ENCODE results near the gene PRDX4. TPM values are rescaled to one million over a fixed set of nuclear protein-coding genes. Genes with fewer than 3 reads are reported as not detected.
"Not testable (repeated sequence)": the region's sequence is repeated elsewhere in the genome, so short reads cannot be mapped to it uniquely, and the experiment has no call there.

PRDX4 gene
- total RNA-seq, 1 donor from 2014 or later: 149 TPM

DNA sequence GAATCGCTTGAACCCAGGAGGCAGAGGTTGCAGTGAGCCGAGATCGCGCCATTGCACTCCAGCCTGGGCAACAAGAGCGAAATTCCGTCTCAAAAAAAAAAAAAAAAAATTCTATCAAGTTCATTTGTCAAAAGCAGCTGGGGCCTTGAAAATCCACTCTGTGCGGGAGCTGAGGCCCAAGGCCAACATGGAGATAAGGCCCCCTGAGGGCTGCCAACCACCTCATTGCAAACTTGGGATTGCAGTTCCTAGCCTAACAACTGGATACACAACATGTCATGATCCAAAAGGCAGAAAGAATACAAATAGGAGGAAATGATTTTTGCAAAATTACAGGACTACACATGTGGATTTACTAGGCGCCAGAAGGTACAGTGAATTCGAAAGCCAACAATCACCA is 22.5 kb upstream of the PRDX4 start:
- H3K27me3 Mint-ChIP-seq (ENCODE audit: insufficient read depth, low read depth): no peaks in the 10 kb centered on the region
- Histone ChIP-seq H3F3A (ENCODE audit: low read depth) (no peaks in the 10 kb centered on the region), H3K4me1 (no peaks in the 10 kb centered on the region), H3K79me2 (ENCODE audit: low read depth) (no peaks in the 10 kb centered on the region), H3K9me3 (ENCODE audit: low read depth) (no peaks in the 10 kb centered on the region), H3K4me3 (no peak overlapping the region), H3K4me2 (no peak overlapping the region), H3K27ac (no peak overlapping the region), H2AFZ (replicated peaks) (no peak overlapping the region), H3K27me3 (no peaks in the 10 kb centered on the region), H4K20me1 (ENCODE audit: low read depth) (no peaks in the 10 kb centered on the region), H3K9ac (no peak overlapping the region), H3K36me3 (no peaks in the 10 kb centered on the region)
- no peak overlapping the region for H3K27ac Mint-ChIP-seq
- no peak for DNase-seq (ENCODE audit: low spot score)
- no peaks in the 10 kb centered on the region for H3K36me3 Mint-ChIP-seq
- TF ChIP-seq, protein P1, sequence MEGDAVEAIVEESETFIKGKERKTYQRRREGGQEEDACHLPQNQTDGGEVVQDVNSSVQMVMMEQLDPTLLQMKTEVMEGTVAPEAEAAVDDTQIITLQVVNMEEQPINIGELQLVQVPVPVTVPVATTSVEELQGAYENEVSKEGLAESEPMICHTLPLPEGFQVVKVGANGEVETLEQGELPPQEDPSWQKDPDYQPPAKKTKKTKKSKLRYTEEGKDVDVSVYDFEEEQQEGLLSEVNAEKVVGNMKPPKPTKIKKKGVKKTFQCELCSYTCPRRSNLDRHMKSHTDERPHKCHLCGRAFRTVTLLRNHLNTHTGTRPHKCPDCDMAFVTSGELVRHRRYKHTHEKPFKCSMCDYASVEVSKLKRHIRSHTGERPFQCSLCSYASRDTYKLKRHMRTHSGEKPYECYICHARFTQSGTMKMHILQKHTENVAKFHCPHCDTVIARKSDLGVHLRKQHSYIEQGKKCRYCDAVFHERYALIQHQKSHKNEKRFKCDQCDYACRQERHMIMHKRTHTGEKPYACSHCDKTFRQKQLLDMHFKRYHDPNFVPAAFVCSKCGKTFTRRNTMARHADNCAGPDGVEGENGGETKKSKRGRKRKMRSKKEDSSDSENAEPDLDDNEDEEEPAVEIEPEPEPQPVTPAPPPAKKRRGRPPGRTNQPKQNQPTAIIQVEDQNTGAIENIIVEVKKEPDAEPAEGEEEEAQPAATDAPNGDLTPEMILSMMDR (IDR thresholded peaks at IDR 0.05): no peak
- no peak for TF ChIP-seq EZH2phosphoT487 (IDR thresholded peaks at IDR 0.05)
- no peaks in the 10 kb centered on the region for H3K4me1 Mint-ChIP-seq
- H3K9me3 Mint-ChIP-seq: peaks cover 13% of the 10 kb centered on the region
- H3K4me3 Mint-ChIP-seq: no peak overlapping the region

DNA sequence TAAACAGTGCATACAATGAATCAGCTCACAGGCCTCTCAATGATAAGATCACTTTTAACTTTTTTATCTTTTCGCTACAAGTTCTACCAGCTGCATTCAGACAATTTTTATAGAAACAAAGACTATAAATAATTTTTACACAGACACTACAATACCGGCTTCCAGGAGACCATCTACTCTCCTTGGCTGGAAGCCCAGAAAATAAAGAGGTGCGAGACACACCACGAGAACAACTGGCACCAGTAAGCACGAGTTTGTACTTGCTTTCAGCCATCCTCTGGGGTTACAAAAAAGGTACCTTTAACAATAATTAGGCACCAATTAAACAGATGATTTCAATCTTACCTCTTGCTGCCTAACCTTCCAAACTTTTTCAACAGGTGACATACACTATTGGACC is 11.2 kb upstream of the PRDX4 start:
- H3F3A ChIP-seq (ENCODE audit: low read depth): no peaks in the 10 kb centered on the region
- no peak for DNase-seq (ENCODE audit: low spot score)
- H3K4me1 ChIP-seq: no peaks in the 10 kb centered on the region
- no peaks in the 10 kb centered on the region for H3K9me3 ChIP-seq (ENCODE audit: low read depth)
- H3K9ac ChIP-seq: no peak overlapping the region
- TF ChIP-seq, protein P1 (IDR thresholded peaks at IDR 0.05): no peak
- TF ChIP-seq EZH2 (IDR thresholded peaks at IDR 0.05) (no peak), EZH2phosphoT487 (IDR thresholded peaks at IDR 0.05) (no peak)
- no peaks in the 10 kb centered on the region for H3K36me3 ChIP-seq
- H3K4me3 Mint-ChIP-seq: no peak overlapping the region
- H3K27me3 ChIP-seq: no peaks in the 10 kb centered on the region
- H3K36me3 Mint-ChIP-seq: no peaks in the 10 kb centered on the region
- H3K9me3 Mint-ChIP-seq: no peaks in the 10 kb centered on the region
- no peak overlapping the region for H2AFZ ChIP-seq (replicated peaks)
- H3K4me2 ChIP-seq: no peak overlapping the region
- H3K27me3 Mint-ChIP-seq (ENCODE audit: insufficient read depth, low read depth): peaks cover 2% of the 10 kb centered on the region
- H3K4me3 ChIP-seq: no peak overlapping the region
- no peaks in the 10 kb centered on the region for H3K79me2 ChIP-seq (ENCODE audit: low read depth)
- H3K4me1 Mint-ChIP-seq: peaks cover 7% of the 10 kb centered on the region
- no peaks in the 10 kb centered on the region for H4K20me1 ChIP-seq (ENCODE audit: low read depth)
- H3K27ac Mint-ChIP-seq: no peak overlapping the region
- no peak overlapping the region for H3K27ac ChIP-seq

DNA sequence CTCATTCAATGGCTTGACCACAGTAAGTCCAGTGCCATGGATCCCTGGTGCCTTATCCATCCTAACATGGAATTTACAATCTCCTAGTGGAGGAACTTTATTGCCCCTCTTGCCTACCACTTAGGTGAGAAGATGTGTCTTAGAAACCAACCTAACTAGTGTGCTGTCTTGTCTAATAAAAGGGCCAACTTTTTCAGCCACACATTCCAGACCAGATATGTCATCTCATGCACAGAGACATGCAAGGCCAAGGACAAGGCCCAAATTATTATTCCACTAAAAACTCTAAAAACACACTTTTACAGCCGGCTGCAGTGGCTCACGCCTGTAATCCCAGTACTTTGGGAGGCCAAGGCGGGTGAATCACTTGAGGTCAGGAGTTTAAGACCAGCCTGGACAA is 10.6 kb upstream of the PRDX4 start:
- no peak for DNase-seq (ENCODE audit: low spot score)
- Mint-ChIP-seq H3K36me3 (no peaks in the 10 kb centered on the region), H3K4me1 (peaks cover 7% of the 10 kb centered on the region), H3K27me3 (ENCODE audit: insufficient read depth, low read depth) (peaks cover 2% of the 10 kb centered on the region), H3K27ac (no peak overlapping the region), H3K4me3 (no peak overlapping the region), H3K9me3 (no peaks in the 10 kb centered on the region)
- H2AFZ ChIP-seq (replicated peaks): no peak overlapping the region
- no peaks in the 10 kb centered on the region for H4K20me1 ChIP-seq (ENCODE audit: low read depth)
- H3K36me3 ChIP-seq: no peaks in the 10 kb centered on the region
- H3F3A ChIP-seq (ENCODE audit: low read depth): no peaks in the 10 kb centered on the region
- H3K9me3 ChIP-seq (ENCODE audit: low read depth): no peaks in the 10 kb centered on the region
- H3K4me3 ChIP-seq: no peak overlapping the region
- H3K27me3 ChIP-seq: no peaks in the 10 kb centered on the region
- no peaks in the 10 kb centered on the region for H3K4me1 ChIP-seq
- H3K9ac ChIP-seq: no peak overlapping the region
- H3K27ac ChIP-seq: no peak overlapping the region
- H3K4me2 ChIP-seq: no peak overlapping the region
- H3K79me2 ChIP-seq (ENCODE audit: low read depth): no peaks in the 10 kb centered on the region
- TF ChIP-seq EZH2phosphoT487 (IDR thresholded peaks at IDR 0.05) (no peak), EZH2 (IDR thresholded peaks at IDR 0.05) (no peak)

DNA sequence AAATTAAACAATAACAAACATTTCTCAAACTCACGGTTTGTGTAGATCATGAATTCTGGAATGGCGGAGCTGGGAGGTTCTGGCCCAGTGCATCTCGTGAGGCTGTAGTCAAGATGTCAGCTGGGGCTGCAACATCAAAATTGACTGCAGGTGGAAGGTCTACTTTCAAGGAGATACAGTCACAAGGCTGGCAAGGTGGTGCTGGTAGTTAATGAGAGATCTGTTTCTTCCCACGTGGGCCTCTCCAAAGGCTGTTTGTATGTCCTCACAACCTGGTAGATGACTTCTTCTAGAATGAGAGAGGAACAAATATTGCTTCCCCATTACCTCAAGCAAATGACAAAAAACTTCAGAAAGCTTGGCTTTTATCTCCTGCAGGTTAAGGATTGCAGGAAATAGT is 8.0 kb upstream of the PRDX4 start:
- H3K9ac ChIP-seq: no peak overlapping the region
- no peaks in the 10 kb centered on the region for H3K4me1 ChIP-seq
- H3K36me3 ChIP-seq: no peaks in the 10 kb centered on the region
- H3K9me3 ChIP-seq (ENCODE audit: low read depth): no peaks in the 10 kb centered on the region
- no peaks in the 10 kb centered on the region for H3F3A ChIP-seq (ENCODE audit: low read depth)
- H3K27ac Mint-ChIP-seq: no peak overlapping the region
- peak overlapping the region; percentile 55 for H2AFZ ChIP-seq (replicated peaks)
- H3K4me1 Mint-ChIP-seq: peaks cover 7% of the 10 kb centered on the region
- H3K79me2 ChIP-seq (ENCODE audit: low read depth): no peaks in the 10 kb centered on the region
- no peak for DNase-seq (ENCODE audit: low spot score)
- H3K27me3 Mint-ChIP-seq (ENCODE audit: insufficient read depth, low read depth): peaks cover 5% of the 10 kb centered on the region
- H3K4me3 Mint-ChIP-seq: no peak overlapping the region
- no peak overlapping the region for H3K27ac ChIP-seq
- no peaks in the 10 kb centered on the region for H4K20me1 ChIP-seq (ENCODE audit: low read depth)
- H3K4me3 ChIP-seq: no peak overlapping the region
- H3K9me3 Mint-ChIP-seq: no peaks in the 10 kb centered on the region
- no peaks in the 10 kb centered on the region for H3K27me3 ChIP-seq
- no peak for TF ChIP-seq EZH2phosphoT487 (IDR thresholded peaks at IDR 0.05)
- TF ChIP-seq, protein P1 (IDR thresholded peaks at IDR 0.05): no peak
- TF ChIP-seq EZH2 (IDR thresholded peaks at IDR 0.05): no peak
- H3K4me2 ChIP-seq: no peak overlapping the region
- H3K36me3 Mint-ChIP-seq: no peaks in the 10 kb centered on the region

DNA sequence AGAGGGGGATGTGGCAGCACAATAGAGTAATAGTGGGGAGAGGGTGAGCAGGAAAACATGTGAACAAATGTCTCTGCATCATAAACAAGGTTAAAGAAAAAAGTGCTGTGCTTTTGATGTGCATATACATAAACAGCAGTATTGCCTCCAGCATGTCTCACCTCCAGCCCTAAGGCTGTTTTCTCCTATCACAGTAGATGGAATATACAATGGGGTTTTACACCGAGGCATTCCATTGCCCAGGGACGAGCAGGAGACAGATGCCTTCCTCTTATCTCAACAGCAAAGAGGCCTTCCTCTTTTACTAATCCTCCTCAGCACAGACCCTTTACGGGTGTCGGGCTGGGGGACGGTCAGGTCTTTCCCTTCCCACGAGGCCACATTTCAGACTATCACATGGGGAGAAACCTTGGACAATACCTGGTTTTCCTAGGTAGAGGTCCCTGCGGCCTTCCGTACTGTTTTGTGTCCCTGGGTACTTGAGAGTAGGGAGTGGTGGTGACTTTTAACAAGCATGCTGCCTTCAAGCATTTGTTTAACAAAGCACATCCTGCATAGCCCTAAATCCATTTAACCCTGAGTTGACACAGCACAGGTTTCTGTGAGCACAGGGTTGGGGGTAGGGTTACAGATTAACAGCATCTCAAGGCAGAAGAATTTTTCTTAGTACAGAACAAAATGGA is 7.1 kb upstream of the PRDX4 start:
- H3K4me3 Mint-ChIP-seq; H3K36me3 Mint-ChIP-seq; H3K4me1 ChIP-seq; H3K79me2 ChIP-seq (ENCODE audit: low read depth); H3K9ac ChIP-seq; H3K27me3 ChIP-seq; H3K4me3 ChIP-seq; H3K27ac ChIP-seq; H3K27me3 Mint-ChIP-seq (ENCODE audit: insufficient read depth, low read depth); H3K36me3 ChIP-seq; DNase-seq (ENCODE audit: low spot score); H3K9me3 Mint-ChIP-seq; H3K4me1 Mint-ChIP-seq; H3K9me3 ChIP-seq (ENCODE audit: low read depth); H3F3A ChIP-seq (ENCODE audit: low read depth); H4K20me1 ChIP-seq (ENCODE audit: low read depth): not testable (repeated sequence)
- peak overlapping the region; percentile 82 for H2AFZ ChIP-seq (replicated peaks)
- H3K4me2 ChIP-seq: peak overlapping the region; percentile 27
- peak overlapping the region; percentile 38 for H3K27ac Mint-ChIP-seq

Measured in neural progenitor cell (in vitro differentiated cells).